HG03565 (cell line): ENCODE data around the gene GSTP1.
A peak's percentile ranks its signal among the peaks of the same experiment; 100 is the strongest.

Source experiments
- ATAC-seq: cut with Tn5 transposase; IDR thresholded peaks from one replicate; pipeline ENCODE4 v1.9.1; 2021; ENCODE audit warnings: mild to moderate bottlenecking, moderate library complexity; ENCODE audit not compliant: unreplicated experiment

GSTP1 gene

DNA sequence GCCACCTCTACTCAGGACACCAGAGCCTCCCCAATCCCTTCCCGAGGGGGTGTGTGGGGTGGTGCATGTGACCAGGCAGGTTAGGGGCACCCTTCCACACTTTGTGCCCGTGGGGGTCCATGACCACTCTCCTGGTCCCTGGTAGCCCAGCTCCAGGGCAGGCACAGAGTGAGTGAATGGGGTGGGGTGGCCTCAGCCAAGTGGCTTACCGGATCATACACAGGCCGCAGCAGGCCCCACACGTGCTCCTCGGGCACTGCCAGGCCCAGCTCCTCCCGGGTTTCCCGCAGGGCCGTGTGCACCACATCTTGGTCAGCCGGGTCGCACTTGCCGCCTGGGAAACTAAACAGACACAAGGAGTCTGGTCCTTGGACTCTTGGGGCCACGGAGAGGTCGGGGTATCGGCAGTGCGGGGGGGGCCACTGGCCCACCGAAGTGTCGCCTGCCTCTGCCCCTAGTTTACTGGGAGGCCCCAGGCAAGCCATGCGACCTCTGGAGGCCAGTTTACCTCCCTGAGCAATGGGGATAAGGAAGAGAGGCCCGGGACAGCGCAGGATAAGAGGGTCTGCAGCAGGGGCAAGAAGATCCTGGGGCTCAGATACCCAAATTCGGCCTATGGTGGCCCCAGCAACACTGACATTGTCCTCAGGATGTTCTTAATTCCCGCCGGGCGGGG, 45.2 kb downstream of the GSTP1 start:
- no peak for ATAC-seq

DNA sequence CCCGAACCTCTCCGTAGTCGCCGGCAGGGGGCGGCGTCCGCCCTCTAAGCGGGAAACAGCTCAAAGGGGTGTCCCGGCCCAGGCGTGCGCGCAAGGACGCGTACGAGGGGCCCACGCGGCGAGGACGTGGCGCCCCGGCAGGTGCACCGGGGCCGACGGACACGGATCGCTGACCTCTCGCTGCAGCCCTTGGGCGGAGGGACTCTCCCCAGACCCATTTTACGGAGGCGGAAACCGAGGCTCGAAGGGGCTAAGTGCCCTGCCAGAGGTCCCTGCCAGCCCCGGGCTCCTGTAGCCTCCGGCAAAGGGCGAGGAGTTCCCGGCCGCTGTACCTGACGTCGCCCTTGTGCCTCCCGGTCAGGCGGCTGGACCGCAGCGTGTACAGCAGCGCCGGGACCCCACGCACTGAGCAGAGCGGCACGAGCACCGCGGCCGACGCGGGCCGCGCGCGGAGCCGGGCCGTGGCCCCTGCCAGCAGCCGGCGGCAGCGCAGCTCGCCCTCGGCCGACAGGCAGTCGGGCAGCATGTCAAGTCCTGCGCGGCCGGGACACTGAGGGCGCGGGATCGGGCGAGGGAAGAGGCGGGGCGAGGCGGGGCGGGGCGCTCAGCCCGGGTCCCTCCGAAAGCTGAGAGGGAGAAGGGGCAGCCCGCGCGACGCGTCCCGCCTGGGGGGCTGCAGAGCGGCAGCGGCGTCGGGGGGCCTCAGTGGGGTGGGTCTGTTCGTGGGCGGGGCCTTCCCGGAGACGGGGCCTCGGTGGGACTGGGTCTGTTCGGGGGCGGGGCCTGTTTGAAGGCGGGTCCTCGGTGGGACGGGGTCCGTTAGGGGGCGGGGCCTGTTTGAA, 46.0 kb downstream of the GSTP1 start, which contains the start of gene NUDT8:
Gene NUDT8 (minus strand): TSS at position 552 of the 842 bp plus-strand sequence. CDS start 26 bp downstream, at position 526.
- ATAC-seq = peak; percentile 50

DNA sequence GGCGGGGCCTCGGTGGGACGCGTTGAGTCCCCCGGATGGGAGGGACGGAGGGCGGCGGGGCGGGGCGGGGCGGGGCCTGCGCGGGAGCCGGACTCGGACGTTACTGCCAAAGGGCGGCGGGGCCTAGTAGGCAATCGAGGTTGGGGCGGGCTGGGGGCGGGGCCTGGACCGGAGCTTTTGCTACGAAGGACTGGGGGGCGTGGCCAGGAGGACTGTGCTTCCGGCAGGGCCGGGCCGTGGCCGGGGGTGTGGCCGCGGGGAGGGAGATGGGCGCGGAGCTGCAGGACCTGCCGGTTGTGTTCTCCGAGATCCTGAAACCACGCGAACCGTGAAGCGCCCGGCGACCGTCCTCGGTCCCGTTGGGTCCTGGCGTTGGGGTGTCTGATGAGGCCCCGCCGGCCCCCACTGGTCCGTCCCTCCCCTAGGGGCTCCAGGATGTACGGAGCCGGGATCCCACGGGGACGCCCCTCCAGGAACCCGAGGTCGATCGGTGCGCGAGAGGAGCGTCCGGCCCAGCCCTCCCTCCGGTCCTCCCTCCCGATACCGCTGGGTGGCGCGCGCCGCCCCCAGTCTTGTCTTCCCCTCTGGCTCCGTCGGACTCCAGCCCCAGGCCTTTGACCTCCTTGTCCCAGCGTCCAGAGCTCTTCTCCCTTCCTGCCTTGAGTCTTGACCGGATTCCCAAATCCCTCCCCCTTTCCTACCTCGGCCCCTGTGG, 46.8 kb downstream of the GSTP1 start:
- ATAC-seq = peak; percentile 42

DNA sequence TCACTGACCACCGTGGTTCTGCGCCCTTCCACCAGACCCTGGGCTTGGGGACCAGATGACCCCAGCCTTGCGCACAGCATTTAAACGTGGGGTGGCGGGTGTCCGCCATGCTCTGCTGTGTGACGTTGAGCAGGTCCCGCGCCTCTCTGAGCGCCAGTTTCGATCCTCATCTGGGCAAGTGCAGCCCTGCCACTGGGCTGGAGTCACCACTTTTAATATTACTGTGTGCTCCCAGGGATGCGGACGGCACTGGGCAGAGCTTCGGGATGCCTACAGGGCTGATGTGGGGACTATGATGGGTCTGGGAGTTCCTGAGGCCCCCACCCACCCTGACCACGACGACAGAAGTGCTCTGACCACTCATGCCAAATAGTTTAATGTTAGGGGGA, 47.3 kb downstream of the GSTP1 start:
- no peak for ATAC-seq

DNA sequence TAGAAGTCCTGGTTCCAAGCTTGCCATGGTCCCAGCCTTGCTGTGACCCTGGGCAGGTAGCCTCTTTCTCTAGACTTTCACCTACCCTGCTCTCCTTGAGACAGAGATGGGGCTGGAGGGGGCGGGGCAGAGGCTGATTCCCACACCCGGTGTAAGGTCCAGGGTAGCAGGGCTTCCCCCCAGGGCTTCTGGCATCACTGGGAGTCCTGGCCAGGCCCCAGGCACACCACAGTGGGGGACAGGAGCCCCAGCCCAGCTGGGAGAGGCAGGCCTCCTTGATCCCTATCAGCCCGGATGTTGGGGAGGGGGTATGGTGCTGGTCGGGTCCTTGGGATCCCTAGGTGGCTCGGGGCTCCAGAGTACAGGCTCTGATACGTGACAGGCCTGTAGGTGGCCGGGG, 47.8 kb downstream of the GSTP1 start:
- ATAC-seq = no peak

DNA sequence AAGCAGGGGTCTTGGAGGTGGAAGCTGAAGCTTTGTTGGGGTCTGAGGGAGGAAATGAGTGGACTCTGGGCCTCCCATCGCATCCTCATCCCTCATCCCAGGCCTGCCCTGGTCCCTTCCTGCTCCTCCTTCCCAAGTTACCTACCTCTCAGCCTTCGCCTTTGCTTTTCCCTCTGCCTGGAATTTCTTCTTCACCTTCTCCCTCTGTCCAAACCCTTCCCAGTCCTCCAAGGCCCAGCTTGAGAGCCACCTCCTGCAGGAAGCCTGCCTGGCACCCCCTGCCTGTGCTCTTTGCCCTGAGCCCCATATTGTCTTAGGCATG, 48.2 kb downstream of the GSTP1 start:
- ATAC-seq = no peak

DNA sequence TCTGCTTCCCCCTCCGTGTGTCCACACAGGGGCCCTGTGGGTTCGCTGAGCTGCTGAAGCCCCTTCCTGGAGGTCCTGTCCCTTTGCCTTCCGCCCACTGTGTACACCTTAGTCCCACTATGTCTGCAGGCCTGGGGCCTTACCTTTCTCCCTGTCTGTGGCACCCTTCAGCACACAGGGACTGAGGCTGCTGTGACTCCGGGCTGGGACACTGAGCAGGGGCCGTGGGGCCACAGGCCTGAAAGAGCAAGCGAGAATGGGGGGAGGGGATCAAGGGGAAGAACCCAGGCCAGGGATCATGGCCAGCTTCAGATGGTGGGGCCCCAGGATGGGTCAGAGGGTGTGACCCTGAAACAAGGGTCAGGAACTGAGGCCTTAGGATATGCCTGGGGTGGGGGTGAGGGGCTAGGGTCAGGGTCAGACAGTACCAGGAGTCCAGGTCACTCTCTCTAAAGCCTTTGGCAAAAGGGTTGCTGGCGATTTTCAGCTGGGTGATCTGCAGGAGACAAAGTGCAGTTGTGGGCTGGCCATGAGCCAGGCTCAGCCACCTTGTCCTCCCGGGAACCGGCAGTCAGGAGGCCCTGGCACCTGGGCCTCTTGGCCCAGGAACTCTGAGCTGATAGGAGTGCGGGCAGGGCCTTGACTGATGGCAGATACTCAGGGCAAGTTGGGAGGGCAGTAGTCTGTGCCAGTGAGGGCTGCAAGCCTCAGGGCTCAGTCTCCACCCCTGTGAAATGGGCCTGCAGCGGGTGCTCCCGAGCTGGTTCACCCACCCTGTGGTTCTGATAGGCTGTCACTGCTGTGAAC, 48.8 kb downstream of the GSTP1 start:
- ATAC-seq = no peak

DNA sequence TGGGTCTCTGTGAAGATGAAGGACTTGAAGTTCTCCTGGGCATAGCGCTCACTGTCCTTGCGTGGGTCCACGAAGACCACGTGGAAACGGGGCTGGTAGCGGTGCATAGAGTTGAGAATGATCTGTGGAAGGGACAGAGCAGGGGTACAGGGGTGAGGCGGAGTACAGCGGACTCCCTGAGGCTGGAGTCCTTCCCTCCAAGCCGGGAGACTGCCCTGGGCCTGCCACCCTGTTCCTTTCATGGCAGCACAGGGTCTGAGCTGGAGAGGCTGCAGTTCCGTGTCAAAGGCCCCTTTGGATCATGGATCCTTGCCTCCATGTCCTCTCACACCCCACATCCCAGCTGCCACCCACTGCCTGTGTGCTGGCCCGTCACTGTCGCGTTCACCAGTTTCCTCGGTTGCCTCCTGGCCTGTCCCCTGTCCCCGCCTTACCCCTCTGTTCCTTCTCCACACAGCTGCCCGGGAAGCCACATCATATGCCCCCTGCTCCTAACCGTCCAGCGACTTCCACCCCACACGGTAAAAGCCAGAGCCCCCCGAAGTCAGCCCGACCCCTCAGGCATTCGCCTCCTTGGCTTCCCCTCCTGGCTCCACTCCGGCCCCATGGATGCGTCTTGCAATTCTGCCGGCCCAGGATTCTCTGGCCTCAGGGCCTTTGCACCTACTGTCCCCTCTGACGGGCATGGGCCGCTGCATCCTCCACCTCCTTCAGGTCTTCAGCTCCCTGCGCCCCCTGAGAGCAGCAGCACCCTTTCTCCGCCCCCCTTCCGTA, 49.6 kb downstream of the GSTP1 start:
- ATAC-seq = no peak

DNA sequence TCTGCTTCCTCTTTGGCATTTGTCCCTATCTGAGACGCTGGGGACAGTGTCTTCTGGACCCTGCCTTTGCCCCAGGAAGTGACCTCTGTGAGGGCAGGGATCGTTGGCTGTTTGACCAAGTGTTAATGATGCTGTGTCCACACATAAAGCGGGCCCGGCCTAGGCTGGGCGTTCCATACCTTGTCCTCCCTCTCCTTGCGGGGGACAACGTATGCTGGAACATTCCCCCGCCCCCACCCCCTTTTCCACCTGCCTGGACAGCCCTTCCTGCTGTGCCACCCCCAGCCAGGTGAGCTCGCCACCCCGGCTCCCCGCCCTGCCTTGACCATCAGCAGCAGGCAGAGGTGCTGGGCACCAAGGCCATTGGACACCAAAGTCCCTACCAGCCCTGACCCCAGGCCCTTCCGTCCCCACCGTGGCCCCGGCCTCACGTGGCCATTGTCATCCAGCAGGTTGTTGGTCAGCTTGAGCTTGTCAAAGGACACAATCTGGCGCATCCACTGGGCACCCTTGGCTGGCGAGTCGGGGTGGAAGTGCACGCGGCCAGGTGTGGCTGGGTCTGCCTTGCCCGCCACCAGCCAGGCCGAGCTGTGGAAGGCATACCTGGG, 50.2 kb downstream of the GSTP1 start:
- no peak for ATAC-seq

DNA sequence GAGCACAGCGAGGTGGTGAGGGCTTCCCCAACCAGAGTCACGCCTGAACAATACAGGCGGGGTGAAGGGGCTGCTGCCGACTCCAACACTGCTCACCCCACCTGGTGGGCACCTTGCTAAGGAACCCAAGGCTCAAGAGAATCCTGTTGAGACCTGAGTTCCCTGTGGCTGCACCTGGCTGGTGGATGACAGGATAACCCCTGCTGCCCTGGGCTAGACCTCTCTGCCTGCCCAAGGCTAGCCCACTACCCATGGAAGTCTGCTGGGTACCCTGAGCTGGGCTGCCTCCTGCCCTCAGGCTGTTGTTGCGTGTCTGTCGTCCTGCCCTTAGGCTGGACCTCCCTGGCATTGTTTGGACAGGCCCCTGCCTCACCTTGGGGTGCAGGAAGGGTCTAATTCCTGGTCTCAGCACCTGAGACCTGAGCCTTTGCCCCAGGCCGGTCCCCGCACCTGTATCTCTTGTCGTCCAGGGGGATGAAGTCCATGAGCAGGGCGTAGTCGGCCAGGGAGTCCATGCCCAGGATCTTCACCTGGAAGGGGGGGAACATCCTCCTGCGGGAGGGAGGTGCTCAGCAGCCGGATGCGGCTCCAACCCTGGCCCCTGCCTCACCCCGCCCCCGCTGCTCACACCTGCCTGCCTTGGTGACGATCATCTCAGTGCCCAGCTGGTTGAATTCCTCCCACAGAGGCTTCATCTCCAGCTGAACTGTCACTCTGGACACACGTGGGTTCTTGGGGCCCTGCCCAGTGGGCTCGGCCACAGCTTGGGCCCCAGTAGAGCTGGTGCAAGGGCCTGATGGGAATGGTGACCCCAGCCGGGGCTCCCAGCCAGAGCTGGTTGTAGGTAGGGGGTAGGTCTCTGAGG, 51.0 kb downstream of the GSTP1 start:
- ATAC-seq = no peak

DNA sequence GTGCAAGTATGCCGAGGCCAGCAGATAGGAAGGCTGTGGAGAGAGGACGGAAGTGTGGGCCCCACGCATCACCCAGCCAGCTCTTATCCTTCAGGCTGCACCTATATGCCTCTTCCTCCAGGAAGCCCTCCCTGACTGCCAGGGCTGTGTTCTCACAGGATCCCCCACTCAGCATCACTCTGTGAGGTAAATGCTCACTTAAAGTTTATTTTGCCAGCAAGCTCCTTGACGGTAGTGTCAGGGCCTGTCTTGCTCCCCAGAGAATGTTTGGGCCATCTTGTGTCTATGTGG, 51.6 kb downstream of the GSTP1 start:
- no peak for ATAC-seq
